Colonic mucosa (tissue), 4 donors: Measurements from ENCODE around the gene SCAF8. TPM values are rescaled to one million over a fixed set of nuclear protein-coding genes. Genes with fewer than 3 reads are reported as not detected.
A peak's percentile ranks its signal among the peaks of the same experiment; 100 is the strongest.

Experiments used
- DNase-seq: peaks from one replicate; pipeline ENCODE4 v3.0.0-alpha.2; 2020
- H3K27ac ChIP-seq: fragments of 200-600 bp; one replicate; pipeline ENCODE4 v1.8.0; 2021
- H3K27me3 ChIP-seq: fragments of 200-600 bp; one replicate; pipeline ENCODE4 v1.8.0; 2021
- H3K36me3 ChIP-seq: fragments of 200-600 bp; one replicate; pipeline ENCODE4 v1.8.0; 2021
- H3K4me1 ChIP-seq: fragments of 200-600 bp; one replicate; pipeline ENCODE4 v1.8.0; 2021; ENCODE audit warnings: mild to moderate bottlenecking
- H3K4me3 ChIP-seq: fragments of 200-600 bp; one replicate; pipeline ENCODE4 v1.8.0; 2021
- H3K9ac ChIP-seq, 2 donors: one replicate each; pipeline ENCODE4 v1.7.0; 2013; ENCODE audit warnings: control low read depth in 2 of 2, low read depth in 2 of 2, low read length in 2 of 2
- H3K9me3 ChIP-seq: fragments of 200-600 bp; one replicate; pipeline ENCODE4 v1.8.0; 2021
- intact Hi-C: fragments of 100-400 bp; cut with DNase I; formaldehyde crosslinking; loops from one replicate; pipeline ENCODE4 v1.14.1; 2022
- total RNA-seq, 2 donors: library from RNA; stranded (reverse); fragmentation: NEBNext Ultra II Directional in 1 of 2; extraction: Animal tissue kit (Norgen Biotek cat#: 25700) in 1 of 2; gene quantifications; one replicate each; pipeline ENCODE4 v1.2.1, GENCODE V29; 2021
- TF ChIP-seq, protein P1 (sequence below): fragments of 200-600 bp; IDR thresholded peaks from one replicate; pipeline ENCODE4 v1.8.0; 2022; ENCODE audit warnings: antibody characterized with exemption, mild to moderate bottlenecking
- donor health status: healthy.
- donor health status: DM: no; HTN: no; CAD: no.
- donor health status: DM: no; HTN: no; CAD: no.

The SCAF8 gene
- total RNA-seq, 2 donors from 2014 or later, result 30.8 to 35.6 TPM

DNA sequence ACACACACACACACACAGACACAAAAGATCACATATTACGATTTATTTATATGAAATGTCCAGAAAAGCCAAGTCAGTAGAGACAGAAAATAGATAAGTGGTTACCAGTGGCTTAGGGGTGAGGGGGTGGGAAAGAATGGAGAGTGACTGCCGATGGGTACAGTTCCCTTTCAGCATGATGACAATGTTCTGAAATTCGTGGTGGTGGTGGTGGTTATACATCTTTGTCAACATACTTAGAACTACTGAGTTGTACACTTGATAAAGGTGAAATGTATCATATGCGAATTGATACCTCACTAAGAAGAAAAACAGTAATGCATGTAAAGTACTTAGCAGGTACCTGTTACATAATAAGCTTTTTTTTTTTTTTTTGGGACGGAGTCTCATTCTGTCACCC, 124.3 kb downstream of the SCAF8 start:
- no peaks in the 10 kb centered on the region for H3K27me3 ChIP-seq
- no peaks in the 10 kb centered on the region for H3K4me1 ChIP-seq
- no peaks in the 10 kb centered on the region for H3K9me3 ChIP-seq
- TF ChIP-seq, protein P1, sequence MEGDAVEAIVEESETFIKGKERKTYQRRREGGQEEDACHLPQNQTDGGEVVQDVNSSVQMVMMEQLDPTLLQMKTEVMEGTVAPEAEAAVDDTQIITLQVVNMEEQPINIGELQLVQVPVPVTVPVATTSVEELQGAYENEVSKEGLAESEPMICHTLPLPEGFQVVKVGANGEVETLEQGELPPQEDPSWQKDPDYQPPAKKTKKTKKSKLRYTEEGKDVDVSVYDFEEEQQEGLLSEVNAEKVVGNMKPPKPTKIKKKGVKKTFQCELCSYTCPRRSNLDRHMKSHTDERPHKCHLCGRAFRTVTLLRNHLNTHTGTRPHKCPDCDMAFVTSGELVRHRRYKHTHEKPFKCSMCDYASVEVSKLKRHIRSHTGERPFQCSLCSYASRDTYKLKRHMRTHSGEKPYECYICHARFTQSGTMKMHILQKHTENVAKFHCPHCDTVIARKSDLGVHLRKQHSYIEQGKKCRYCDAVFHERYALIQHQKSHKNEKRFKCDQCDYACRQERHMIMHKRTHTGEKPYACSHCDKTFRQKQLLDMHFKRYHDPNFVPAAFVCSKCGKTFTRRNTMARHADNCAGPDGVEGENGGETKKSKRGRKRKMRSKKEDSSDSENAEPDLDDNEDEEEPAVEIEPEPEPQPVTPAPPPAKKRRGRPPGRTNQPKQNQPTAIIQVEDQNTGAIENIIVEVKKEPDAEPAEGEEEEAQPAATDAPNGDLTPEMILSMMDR, result no peak
- no peak for DNase-seq
- H3K27ac ChIP-seq, result no peak overlapping the region
- H3K36me3 ChIP-seq, result no peaks in the 10 kb centered on the region
- no peak overlapping the region for H3K4me3 ChIP-seq
- intact Hi-C loops, result no loop called here
- no peak overlapping the region for H3K9ac ChIP-seq

DNA sequence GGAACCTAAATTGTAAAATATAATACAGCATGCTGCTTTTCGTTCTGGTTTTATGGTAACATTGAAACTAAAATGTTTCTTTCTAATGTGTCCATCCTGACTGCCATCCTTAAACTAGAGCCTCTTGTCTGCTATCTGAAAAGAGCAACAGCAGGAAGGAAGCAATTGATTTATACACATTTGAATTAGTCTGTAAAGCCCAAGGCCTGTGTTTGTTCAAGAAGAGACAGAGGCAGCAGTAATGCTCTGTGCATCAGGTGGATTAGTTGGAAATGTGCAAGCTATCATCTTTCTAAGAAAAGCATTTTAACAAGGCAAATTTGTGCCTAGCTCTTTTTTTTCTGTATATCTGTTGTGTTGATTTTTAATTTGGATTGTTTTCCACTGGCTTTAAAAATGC, 128.6 kb downstream of the SCAF8 start:
- Histone ChIP-seq H3K27me3 (no peaks in the 10 kb centered on the region), H3K36me3 (no peaks in the 10 kb centered on the region), H3K27ac (no peak overlapping the region), H3K9ac (no peak overlapping the region), H3K4me3 (no peak overlapping the region), H3K4me1 (no peaks in the 10 kb centered on the region), H3K9me3 (no peaks in the 10 kb centered on the region)
- intact Hi-C loops, result no loop called here
- DNase-seq, result no peak
- TF ChIP-seq, protein P1, result no peak

DNA sequence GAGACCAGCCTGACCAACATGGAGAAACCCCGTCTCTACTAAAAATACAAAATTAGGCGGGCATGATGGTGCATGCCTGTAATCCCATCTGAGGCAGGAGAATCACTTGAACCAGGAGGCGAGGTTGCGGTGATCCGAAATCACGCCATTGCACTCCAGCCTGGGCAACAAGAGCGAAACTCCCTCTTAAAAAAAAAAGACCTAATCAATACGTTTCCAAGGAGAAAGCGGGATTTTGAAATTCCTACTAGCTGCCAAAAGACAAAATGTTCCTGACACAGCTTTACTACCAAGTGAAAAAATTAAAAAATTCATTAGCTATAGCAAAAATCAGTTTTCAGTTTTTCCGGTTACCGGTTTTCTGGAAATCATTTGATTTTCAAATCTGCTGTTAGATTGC, 129.3 kb downstream of the SCAF8 start:
- Histone ChIP-seq H3K36me3 (no peaks in the 10 kb centered on the region), H3K27me3 (no peaks in the 10 kb centered on the region), H3K4me3 (no peak overlapping the region), H3K9me3 (no peaks in the 10 kb centered on the region), H3K4me1 (no peaks in the 10 kb centered on the region), H3K27ac (no peak overlapping the region), H3K9ac (no peak overlapping the region)
- intact Hi-C loops, result no loop called here
- TF ChIP-seq, protein P1, result no peak
- DNase-seq, result no peak

DNA sequence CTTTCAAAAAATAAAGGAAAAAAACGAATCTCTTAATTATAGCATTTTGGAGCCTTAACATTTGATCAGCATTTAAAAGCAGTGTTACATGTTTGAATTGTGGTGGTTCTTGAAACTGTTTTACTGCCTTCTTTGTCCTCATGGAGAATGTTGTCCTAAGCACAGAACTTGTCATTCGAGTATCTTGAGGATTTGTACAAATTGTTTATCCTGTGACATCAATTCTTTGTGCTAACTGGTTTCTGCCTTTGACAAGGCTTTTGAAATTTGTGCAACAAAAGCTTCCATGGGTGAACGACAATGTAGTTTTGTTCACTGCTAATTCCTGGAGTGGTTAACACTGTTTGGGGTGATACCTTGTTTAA, 130.8 kb downstream of the SCAF8 start:
- Histone ChIP-seq H3K9me3 (no peaks in the 10 kb centered on the region), H3K4me1 (no peaks in the 10 kb centered on the region), H3K27me3 (no peaks in the 10 kb centered on the region), H3K27ac (no peak overlapping the region), H3K4me3 (no peak overlapping the region), H3K36me3 (no peaks in the 10 kb centered on the region), H3K9ac (no peak overlapping the region)
- intact Hi-C loops, result no loop called here
- TF ChIP-seq, protein P1, result no peak
- no peak for DNase-seq

DNA sequence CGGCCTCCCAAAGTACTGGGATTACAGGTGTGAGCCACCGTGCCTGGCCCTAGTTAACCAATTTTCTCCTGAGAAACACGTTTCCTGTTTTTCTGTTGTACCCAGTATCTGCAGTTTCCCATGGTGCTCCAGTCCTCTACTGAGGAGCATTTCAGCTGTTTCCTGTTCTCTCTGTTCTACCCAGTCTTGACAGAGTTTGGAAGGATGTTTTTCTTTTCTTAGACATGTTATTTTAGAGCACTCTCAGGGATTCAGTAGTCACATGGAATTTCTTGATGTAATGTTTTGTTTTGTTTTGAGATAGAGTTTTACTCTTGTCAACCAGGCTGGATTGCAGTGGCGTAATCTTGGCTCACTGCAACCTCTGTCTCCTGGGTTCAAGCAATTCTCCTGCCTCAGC, 132.1 kb downstream of the SCAF8 start:
- Histone ChIP-seq H3K9ac (no peak overlapping the region), H3K27ac (no peak overlapping the region), H3K9me3 (no peaks in the 10 kb centered on the region), H3K36me3 (no peaks in the 10 kb centered on the region), H3K27me3 (no peaks in the 10 kb centered on the region), H3K4me3 (no peak overlapping the region), H3K4me1 (no peaks in the 10 kb centered on the region)
- no peak for DNase-seq
- intact Hi-C loops, result no loop called here
- TF ChIP-seq, protein P1, result no peak

DNA sequence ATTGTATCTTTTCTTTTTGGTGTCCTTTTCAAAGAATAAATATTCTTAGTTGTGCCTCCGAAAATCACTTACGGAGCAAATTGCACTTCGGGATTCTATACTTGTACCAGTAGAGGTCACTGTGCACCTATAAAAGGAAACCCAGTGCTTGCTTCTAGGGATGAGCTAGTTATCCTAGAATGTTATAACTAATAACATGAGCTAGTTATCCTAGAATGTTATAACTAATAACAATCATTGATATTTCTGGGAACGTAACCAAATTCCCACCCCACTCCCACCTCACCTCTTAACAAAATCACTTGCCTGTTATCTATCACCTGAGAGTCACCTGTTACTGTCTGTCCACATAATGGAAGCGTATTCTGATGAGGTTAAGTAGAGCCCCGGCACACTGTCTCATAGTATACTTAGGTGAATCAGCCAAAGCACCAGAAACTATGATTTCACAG, 135.0 kb downstream of the SCAF8 start:
- no peak for DNase-seq

More for the DNA sequence above, 135.0 kb downstream of the SCAF8 start:
- no peaks in the 10 kb centered on the region for H3K27me3 ChIP-seq
- TF ChIP-seq, protein P1, result peak; percentile 65
- H3K27ac ChIP-seq, result no peak overlapping the region
- no peaks in the 10 kb centered on the region for H3K36me3 ChIP-seq
- H3K4me3 ChIP-seq, result no peak overlapping the region
- H3K4me1 ChIP-seq, result no peaks in the 10 kb centered on the region
- H3K9ac ChIP-seq, result no peak overlapping the region
- intact Hi-C loops, result loop anchor here (2.0 kb wide), 1 partner anchor 307 kb away; no protein-coding TSS in a partner anchor
- H3K9me3 ChIP-seq, result no peaks in the 10 kb centered on the region
